ENCODE results near the gene MIGA1.
"Not testable (repeated sequence)": the region's sequence is repeated elsewhere in the genome, so short reads cannot be mapped to it uniquely, and the experiment has no call there.

Gene MIGA1

GRCh38 chr1:77918918-77919317 lies 139.5 kb downstream of the MIGA1 start:
- H3K36me3 ChIP-seq (ENCODE audit: control insufficient read depth in 1 of 2, insufficient read depth in 2 of 2, low read length in 2 of 2) = peaks cover 9 to 36% of the 10 kb centered on the region in 2 donors
- not testable (repeated sequence) for H3K4me1 ChIP-seq (ENCODE audit: control insufficient read depth in 1 of 2, insufficient read depth in 2 of 2, low read length in 2 of 2); H3K9me3 ChIP-seq (ENCODE audit: control insufficient read depth in 1 of 2, low read length in 2 of 2); H3K27me3 ChIP-seq (ENCODE audit: low read depth, low read length); H3K4me3 ChIP-seq (ENCODE audit: low read depth in 1 of 2, low read length in 2 of 2); H3K27ac ChIP-seq (ENCODE audit: low read length)

GRCh38 chr1:77925518-77925917 lies 146.1 kb downstream of the MIGA1 start:
- H3K27me3 ChIP-seq (ENCODE audit: low read depth, low read length) = no peaks in the 10 kb centered on the region
- H3K9me3 ChIP-seq (ENCODE audit: control insufficient read depth in 1 of 2, low read length in 2 of 2) = no peaks in the 10 kb centered on the region
- peaks cover 11 to 34% of the 10 kb centered on the region in 2 donors for H3K36me3 ChIP-seq (ENCODE audit: control insufficient read depth in 1 of 2, insufficient read depth in 2 of 2, low read length in 2 of 2)
- H3K4me1 ChIP-seq (ENCODE audit: control insufficient read depth in 1 of 2, insufficient read depth in 2 of 2, low read length in 2 of 2) = no peaks in the 10 kb centered on the region
- H3K4me3 ChIP-seq (ENCODE audit: low read depth in 1 of 2, low read length in 2 of 2) = no peak overlapping the region
- no peak overlapping the region for H3K27ac ChIP-seq (ENCODE audit: low read length)

GRCh38 chr1:77925956-77926355 lies 146.5 kb downstream of the MIGA1 start:
- Histone ChIP-seq H3K4me1 (ENCODE audit: control insufficient read depth in 1 of 2, insufficient read depth in 2 of 2, low read length in 2 of 2) (no peaks in the 10 kb centered on the region), H3K9me3 (ENCODE audit: control insufficient read depth in 1 of 2, low read length in 2 of 2) (no peaks in the 10 kb centered on the region), H3K4me3 (ENCODE audit: low read depth in 1 of 2, low read length in 2 of 2) (no peak overlapping the region), H3K27ac (ENCODE audit: low read length) (no peak overlapping the region), H3K27me3 (ENCODE audit: low read depth, low read length) (no peaks in the 10 kb centered on the region), H3K36me3 (ENCODE audit: control insufficient read depth in 1 of 2, insufficient read depth in 2 of 2, low read length in 2 of 2) (peaks cover 11 to 35% of the 10 kb centered on the region in 2 donors)

- H3K27me3 ChIP-seq (ENCODE audit: low read depth, low read length) = no peaks in the 10 kb centered on the region
- no peaks in the 10 kb centered on the region for H3K9me3 ChIP-seq (ENCODE audit: control insufficient read depth in 1 of 2, low read length in 2 of 2)
- peak overlapping the region in 1 of 2 donors; percentile 37 for H3K4me3 ChIP-seq (ENCODE audit: low read depth in 1 of 2, low read length in 2 of 2)
- no peaks in the 10 kb centered on the region for H3K4me1 ChIP-seq (ENCODE audit: control insufficient read depth in 1 of 2, insufficient read depth in 2 of 2, low read length in 2 of 2)
- H3K36me3 ChIP-seq (ENCODE audit: control insufficient read depth in 1 of 2, insufficient read depth in 2 of 2, low read length in 2 of 2) = peaks cover 11 to 28% of the 10 kb centered on the region in 2 donors
- H3K27ac ChIP-seq (ENCODE audit: low read length) = no peak overlapping the region
These were observed 147.3 kb downstream of the MIGA1 start for GRCh38 chr1:77926561-77927357.

GRCh38 chr1:77927414-77927813 lies 148.0 kb downstream of the MIGA1 start:
- Histone ChIP-seq H3K4me3 (ENCODE audit: low read depth in 1 of 2, low read length in 2 of 2) (peak overlapping the region in 1 of 2 donors; percentile 12), H3K9me3 (ENCODE audit: control insufficient read depth in 1 of 2, low read length in 2 of 2) (no peaks in the 10 kb centered on the region), H3K27ac (ENCODE audit: low read length) (no peak overlapping the region), H3K36me3 (ENCODE audit: control insufficient read depth in 1 of 2, insufficient read depth in 2 of 2, low read length in 2 of 2) (peaks cover 11 to 28% of the 10 kb centered on the region in 2 donors), H3K27me3 (ENCODE audit: low read depth, low read length) (no peaks in the 10 kb centered on the region), H3K4me1 (ENCODE audit: control insufficient read depth in 1 of 2, insufficient read depth in 2 of 2, low read length in 2 of 2) (no peaks in the 10 kb centered on the region)
